Esophagus muscularis mucosa (tissue), 4 donors: Measurements from ENCODE around the gene STN1. TPM values are rescaled to one million over a fixed set of nuclear protein-coding genes. Genes with fewer than 3 reads are reported as not detected.

ENCODE experiments used
- DNase-seq: peaks from one replicate; pipeline ENCODE4 v3.0.0-alpha.2; 2017; ENCODE audit errors: extremely low spot score
- H3K27ac ChIP-seq, 4 donors: fragments of 200-600 bp; sonication (generic); replicated peaks in 1 of 4; 1 replicate in 3 of 4; 2 replicates in 1 of 4; pipeline ENCODE4 v1.5.1; 2016 to 2019; ENCODE audit warnings: mild to moderate bottlenecking in 1 of 4
- H3K27me3 ChIP-seq, 4 donors: fragments of 200-600 bp; sonication (generic); one replicate each; pipeline versions ENCODE4 v1.5.1 to v1.6.0; 2016 to 2019
- H3K36me3 ChIP-seq, 4 donors: fragments of 200-600 bp; sonication (generic); one replicate each; pipeline ENCODE4 v1.5.1; 2016 to 2019
- H3K4me1 ChIP-seq, 4 donors: fragments of 200-600 bp; sonication (generic); one replicate each; pipeline ENCODE4 v1.5.1; 2016 to 2019
- H3K4me3 ChIP-seq, 4 donors: fragments of 200-600 bp; sonication (generic); 1 replicate in 2 of 4; 2 replicates in 2 of 4; pipeline ENCODE4 v1.5.1; 2016 to 2019; ENCODE audit warnings: mild to moderate bottlenecking in 4 of 4, moderate library complexity in 1 of 4
- H3K9me3 ChIP-seq, 4 donors: fragments of 200-600 bp; sonication (generic); 1 replicate in 3 of 4; 2 replicates in 1 of 4; pipeline ENCODE4 v1.5.1; 2016 to 2019
- EP300 ChIP-seq: sonication (generic); formaldehyde crosslinking; IDR thresholded peaks from one replicate; pipeline ENCODE4 v1.6.1; 2017; ENCODE audit warnings: antibody characterized with exemption
- POLR2A ChIP-seq: fragments of 450-650 bp; IDR thresholded peaks from one replicate; pipeline ENCODE4 v1.6.1; 2017; ENCODE audit warnings: antibody characterized with exemption, moderate library complexity, mild to moderate bottlenecking, low read depth
- POLR2AphosphoS5 ChIP-seq, 2 donors: sonication (generic); formaldehyde crosslinking; IDR thresholded peaks; one replicate each; pipeline ENCODE4 v1.6.1; 2017; ENCODE audit warnings: antibody characterized with exemption in 2 of 2
- WGBS: methylation state at CpG from one replicate; pipeline ENCODE4 v1.1.5; 2018; 5-methylcytosine and 5-hydroxymethylcytosine counted together
- intact Hi-C: fragments of 100-400 bp; cut with DNase I; formaldehyde crosslinking; loops from one replicate; pipeline ENCODE4 v1.15.1; 2023
- total RNA-seq, 4 donors: library from RNA; depleted of rRNA; stranded (reverse); fragments of >200 nt; gene quantifications; one replicate each; pipeline versions ENCODE4 v1.1.0 to v1.2.1, GENCODE V29; 2016
- TF ChIP-seq, protein P1 (sequence below), 3 experiments: fragments of 200-600 bp in 2 of 3; fragments of 450-650 bp in 1 of 3; sonication (generic) in 2 of 3; IDR thresholded peaks; one replicate each; pipeline ENCODE4 v1.5.1; 2017 to 2019; ENCODE audit warnings: antibody characterized with exemption in 3 of 3, mild to moderate bottlenecking in 2 of 3, moderate library complexity in 1 of 3

STN1 gene
- total RNA-seq, 4 donors from 2014 or later = 18.7 to 27.7 (median 24.9) TPM

DNA sequence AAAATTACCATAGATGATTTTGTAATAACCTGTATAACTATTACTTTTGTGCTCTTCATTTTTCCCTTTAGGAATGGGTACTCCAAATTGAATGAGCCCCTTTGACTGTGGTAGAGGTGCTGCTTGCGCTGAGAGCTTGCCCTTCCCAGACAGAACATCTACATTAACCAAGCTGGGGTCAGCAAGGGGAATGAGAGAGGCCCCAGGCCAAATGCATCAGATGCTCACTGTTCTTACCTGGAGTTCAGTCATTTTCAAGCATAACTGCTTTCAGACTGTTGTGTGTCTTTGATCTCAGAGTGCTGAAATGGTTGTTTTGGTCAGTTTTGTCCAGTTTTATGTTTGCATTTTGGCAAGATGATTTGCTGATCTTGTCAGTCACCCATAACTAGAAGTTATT, 7.6 kb upstream of the STN1 start:
- Histone ChIP-seq H3K27ac (no peak overlapping the region), H3K9me3 (no peaks in the 10 kb centered on the region), H3K27me3 (no peaks in the 10 kb centered on the region), H3K36me3 (no peaks in the 10 kb centered on the region), H3K4me1 (peaks cover 0 to 6% (median 1%) of the 10 kb centered on the region in 4 donors), H3K4me3 (no peak overlapping the region)
- intact Hi-C loops = no loop called here
- TF ChIP-seq EP300 = no peak
- TF ChIP-seq POLR2AphosphoS5 (IDR thresholded peaks at IDR 0.05) = no peak
- no peak for TF ChIP-seq POLR2A
- WGBS = 100% methylated on average over 1 of the region's 1 CpG
- peak; percentile 42 for DNase-seq

DNA sequence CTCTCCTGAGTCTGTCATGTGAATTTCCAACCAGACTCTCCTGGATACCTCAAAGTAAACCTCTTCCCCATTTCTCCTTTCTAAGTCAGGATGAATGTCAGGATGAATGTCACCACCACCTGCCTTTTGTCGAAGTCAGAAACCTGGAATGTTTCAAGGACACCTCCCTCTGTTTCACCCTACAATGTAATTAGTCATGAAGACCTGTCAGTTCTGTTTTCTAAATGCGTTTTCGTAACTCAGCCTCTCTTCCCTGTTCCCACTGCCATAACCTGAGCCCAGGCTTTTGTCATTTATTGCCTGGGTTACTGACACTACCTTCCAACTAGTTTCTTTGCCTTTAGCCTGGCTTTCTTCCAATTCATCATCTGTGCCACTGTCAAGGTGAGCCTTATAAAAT, 5.5 kb upstream of the STN1 start:
- no peaks in the 10 kb centered on the region for H3K9me3 ChIP-seq
- no peak overlapping the region for H3K4me3 ChIP-seq
- WGBS = 38% methylated on average over 3 of the region's 3 CpGs
- peak; percentile 48 to 88 for TF ChIP-seq POLR2AphosphoS5 (IDR thresholded peaks at IDR 0.05)
- no peak for TF ChIP-seq POLR2A
- H3K36me3 ChIP-seq = no peaks in the 10 kb centered on the region
- peaks cover 4 to 12% (median 8%) of the 10 kb centered on the region in 4 donors for H3K4me1 ChIP-seq
- peak; percentile 57 for DNase-seq
- peak overlapping the region in 3 of 4 donors; percentile 30 to 37 (median 30) for H3K27ac ChIP-seq
- H3K27me3 ChIP-seq = no peaks in the 10 kb centered on the region
- intact Hi-C loops = no loop called here

DNA sequence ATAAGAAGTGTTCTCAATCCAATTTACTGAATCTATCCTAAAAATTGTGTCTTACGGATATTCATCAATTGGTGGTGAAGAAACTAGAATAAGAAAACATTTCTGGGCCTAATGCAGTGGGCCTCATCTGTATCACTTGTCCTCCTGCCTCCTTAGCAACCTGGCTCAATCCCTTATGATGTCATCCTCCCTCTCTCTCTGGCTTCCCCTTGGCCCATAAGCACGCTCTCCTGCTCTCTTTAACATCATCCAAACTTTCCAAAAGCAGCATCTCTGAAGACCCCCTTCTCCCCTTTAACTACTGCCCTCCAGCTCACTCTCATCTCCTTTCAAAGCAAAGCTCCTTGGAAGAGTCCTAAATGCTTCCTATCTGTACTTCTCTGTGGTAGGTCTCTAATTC, 4.7 kb upstream of the STN1 start:
- Histone ChIP-seq H3K27me3 (no peaks in the 10 kb centered on the region), H3K9me3 (no peaks in the 10 kb centered on the region), H3K4me3 (no peak overlapping the region), H3K4me1 (peaks cover 6 to 14% (median 9%) of the 10 kb centered on the region in 4 donors), H3K36me3 (no peaks in the 10 kb centered on the region), H3K27ac (peak overlapping the region in 3 of 4 donors; percentile 30 to 37 (median 30))
- TF ChIP-seq EP300 = no peak
- no peak for TF ChIP-seq POLR2AphosphoS5 (IDR thresholded peaks at IDR 0.05)
- TF ChIP-seq POLR2A = no peak
- TF ChIP-seq, protein P1, sequence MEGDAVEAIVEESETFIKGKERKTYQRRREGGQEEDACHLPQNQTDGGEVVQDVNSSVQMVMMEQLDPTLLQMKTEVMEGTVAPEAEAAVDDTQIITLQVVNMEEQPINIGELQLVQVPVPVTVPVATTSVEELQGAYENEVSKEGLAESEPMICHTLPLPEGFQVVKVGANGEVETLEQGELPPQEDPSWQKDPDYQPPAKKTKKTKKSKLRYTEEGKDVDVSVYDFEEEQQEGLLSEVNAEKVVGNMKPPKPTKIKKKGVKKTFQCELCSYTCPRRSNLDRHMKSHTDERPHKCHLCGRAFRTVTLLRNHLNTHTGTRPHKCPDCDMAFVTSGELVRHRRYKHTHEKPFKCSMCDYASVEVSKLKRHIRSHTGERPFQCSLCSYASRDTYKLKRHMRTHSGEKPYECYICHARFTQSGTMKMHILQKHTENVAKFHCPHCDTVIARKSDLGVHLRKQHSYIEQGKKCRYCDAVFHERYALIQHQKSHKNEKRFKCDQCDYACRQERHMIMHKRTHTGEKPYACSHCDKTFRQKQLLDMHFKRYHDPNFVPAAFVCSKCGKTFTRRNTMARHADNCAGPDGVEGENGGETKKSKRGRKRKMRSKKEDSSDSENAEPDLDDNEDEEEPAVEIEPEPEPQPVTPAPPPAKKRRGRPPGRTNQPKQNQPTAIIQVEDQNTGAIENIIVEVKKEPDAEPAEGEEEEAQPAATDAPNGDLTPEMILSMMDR (IDR thresholded peaks at IDR 0.05) = no peak
- WGBS = 83% methylated on average over 2 of the region's 2 CpGs
- DNase-seq = peak; percentile 17
- intact Hi-C loops = no loop called here

DNA sequence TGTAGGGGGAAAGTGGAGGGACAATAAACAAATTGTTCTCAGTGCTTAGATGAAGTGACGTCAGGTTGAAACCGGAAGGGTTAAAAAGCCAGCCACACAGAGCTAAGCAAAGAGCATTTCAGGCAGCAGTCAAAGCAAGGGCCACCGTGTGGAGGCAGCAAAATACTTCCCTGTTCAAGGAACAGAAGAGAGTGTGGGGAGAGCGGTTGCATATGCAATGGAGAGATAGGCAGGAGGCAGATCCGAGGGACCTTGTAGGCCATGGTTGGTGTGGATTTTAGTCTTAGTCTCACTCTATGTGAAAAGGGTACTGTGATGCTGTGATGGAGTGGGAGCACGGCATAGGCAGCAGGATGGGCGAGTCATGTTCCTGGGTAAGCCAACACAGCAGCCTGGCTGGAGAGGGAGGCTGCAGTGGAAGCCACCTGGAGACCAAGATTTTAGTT, 3.8 kb upstream of the STN1 start:
- Histone ChIP-seq H3K27ac (no peak overlapping the region), H3K9me3 (no peaks in the 10 kb centered on the region), H3K4me1 (peaks cover 13 to 22% (median 17%) of the 10 kb centered on the region in 4 donors), H3K36me3 (no peaks in the 10 kb centered on the region), H3K4me3 (no peak overlapping the region), H3K27me3 (no peaks in the 10 kb centered on the region)
- no peak for TF ChIP-seq EP300
- TF ChIP-seq POLR2AphosphoS5 (IDR thresholded peaks at IDR 0.05) = no peak
- no peak for TF ChIP-seq POLR2A
- TF ChIP-seq, protein P1 (IDR thresholded peaks at IDR 0.05) = no peak
- WGBS = 65% methylated on average over 7 of the region's 7 CpGs
- DNase-seq = peak; percentile 55
- intact Hi-C loops = no loop called here

DNA sequence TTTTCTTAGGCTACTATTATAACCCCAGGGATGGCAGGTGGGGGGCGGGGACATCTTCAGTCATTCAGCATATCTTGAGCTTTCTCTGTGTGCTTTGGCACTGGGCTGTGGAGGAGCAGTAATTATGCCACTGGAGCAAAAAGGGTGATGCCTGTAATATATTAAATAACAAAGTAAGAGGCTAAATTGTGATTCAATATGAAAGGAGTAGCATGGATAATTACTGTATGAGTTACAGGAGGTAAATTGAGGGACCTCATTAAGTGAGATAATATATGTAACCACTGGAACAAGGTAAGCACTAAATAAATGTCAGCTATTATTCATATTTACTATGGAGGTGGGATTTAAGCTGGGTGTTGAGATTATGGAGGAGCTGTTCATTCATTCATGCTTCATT, 3.3 kb upstream of the STN1 start:
- 100% methylated on average over 1 of the region's 1 CpG for WGBS
- no peak overlapping the region for H3K4me3 ChIP-seq
- no peaks in the 10 kb centered on the region for H3K27me3 ChIP-seq
- DNase-seq = peak; percentile 12
- H3K9me3 ChIP-seq = no peaks in the 10 kb centered on the region
- H3K27ac ChIP-seq = no peak overlapping the region
- no peaks in the 10 kb centered on the region for H3K36me3 ChIP-seq
- intact Hi-C loops = no loop called here
- TF ChIP-seq POLR2A (no peak), EP300 (no peak), POLR2AphosphoS5 (IDR thresholded peaks at IDR 0.05) (no peak)
- peaks cover 16 to 27% (median 23%) of the 10 kb centered on the region in 4 donors for H3K4me1 ChIP-seq

DNA sequence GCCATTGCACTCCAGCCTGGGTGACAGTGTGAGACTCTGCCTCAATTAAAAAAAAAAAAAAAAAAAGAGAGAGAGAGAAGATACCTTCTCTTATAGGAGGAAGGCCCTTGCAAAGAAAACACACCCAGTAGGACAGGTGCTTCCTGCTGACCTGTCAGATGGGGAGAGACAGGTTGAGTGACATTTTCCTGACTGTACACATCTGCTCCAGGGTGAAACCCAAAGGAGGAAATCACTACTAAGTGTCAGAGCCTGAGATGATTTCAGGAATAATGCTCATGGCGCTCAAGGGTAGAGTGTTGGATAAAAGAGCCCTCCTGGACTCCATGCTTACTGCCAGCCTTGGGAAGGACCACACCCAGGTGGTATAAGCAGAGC, 1.7 kb upstream of the STN1 start:
- Histone ChIP-seq H3K27me3 (no peaks in the 10 kb centered on the region), H3K9me3 (no peaks in the 10 kb centered on the region), H3K27ac (no peak overlapping the region), H3K36me3 (no peaks in the 10 kb centered on the region), H3K4me1 (peaks cover 28 to 38% (median 37%) of the 10 kb centered on the region in 4 donors), H3K4me3 (no peak overlapping the region)
- DNase-seq = no peak
- TF ChIP-seq POLR2AphosphoS5 (IDR thresholded peaks at IDR 0.05) = no peak
- TF ChIP-seq POLR2A = no peak
- TF ChIP-seq, protein P1 (IDR thresholded peaks at IDR 0.05) = no peak
- TF ChIP-seq EP300 = no peak
- 95% methylated on average over 1 of the region's 1 CpG for WGBS
- intact Hi-C loops = loop anchor here (5.0 kb wide), 1 partner anchor 48 kb away; the partner anchor contains the start of gene SLK
